H9 (cell line): Measurements from ENCODE around the gene METRN. TPM values are rescaled to one million over a fixed set of nuclear protein-coding genes. Genes with fewer than 3 reads are reported as not detected.

Experiments used
- DNase-seq: peaks from one replicate; pipeline ENCODE4 v3.0.0-alpha.2; 2017
- H2AFZ ChIP-seq: one replicate; pipeline ENCODE4 v1.6.1; 2013; ENCODE audit warnings: mild to moderate bottlenecking, low read length, control low read depth, moderate library complexity
- H2AK5ac ChIP-seq: 2 replicates; pipeline ENCODE4 v1.6.1; 2013; ENCODE audit warnings: low read length, control low read depth, mixed read lengths; ENCODE audit not compliant: insufficient read length
- H2BK120ac ChIP-seq: one replicate; pipeline ENCODE4 v1.6.1; 2013; ENCODE audit warnings: low read depth, mild to moderate bottlenecking, low read length, control low read depth, inconsistent platforms; ENCODE audit not compliant: poor library complexity, severe bottlenecking
- H2BK12ac ChIP-seq: 2 replicates; pipeline ENCODE4 v1.6.1; 2013; ENCODE audit warnings: low read length, control low read depth, mixed read lengths, low read depth; ENCODE audit not compliant: insufficient read length
- H2BK15ac ChIP-seq: 2 replicates; pipeline ENCODE4 v1.6.1; 2013; ENCODE audit warnings: low read depth, low read length, control low read depth
- H2BK20ac ChIP-seq: one replicate; pipeline ENCODE4 v1.6.1; 2013; ENCODE audit warnings: low read depth, mild to moderate bottlenecking, low read length, control low read depth, inconsistent platforms; ENCODE audit not compliant: poor library complexity, severe bottlenecking
- H2BK5ac ChIP-seq: 2 replicates; pipeline ENCODE4 v1.6.1; 2013; ENCODE audit warnings: low read length, control low read depth, mixed read lengths; ENCODE audit not compliant: insufficient read length
- H3K14ac ChIP-seq: 2 replicates; pipeline ENCODE4 v1.6.1; 2013; ENCODE audit warnings: low read length, control low read depth; ENCODE audit not compliant: insufficient read depth
- H3K18ac ChIP-seq: 2 replicates; pipeline ENCODE4 v1.6.1; 2013; ENCODE audit warnings: low read depth, mild to moderate bottlenecking, mixed read lengths, low read length, control low read depth; ENCODE audit not compliant: insufficient read length
- H3K23ac ChIP-seq: 2 replicates; pipeline ENCODE4 v1.6.1; 2013; ENCODE audit warnings: low read length, control low read depth, mixed read lengths, low read depth; ENCODE audit not compliant: insufficient read length
- H3K23me2 ChIP-seq: 2 replicates; pipeline ENCODE4 v1.6.1; 2013; ENCODE audit warnings: low read depth, mild to moderate bottlenecking, mixed read lengths, low read length, control low read depth; ENCODE audit not compliant: insufficient read length, poor library complexity, severe bottlenecking
- H3K27ac ChIP-seq: 2 replicates; pipeline ENCODE4 v1.5.1; 2013; ENCODE audit warnings: low read length, control low read depth, mixed read lengths, low read depth; ENCODE audit not compliant: insufficient read length
- H3K27me3 ChIP-seq: 2 replicates; pipeline ENCODE4 v1.6.1; 2013; ENCODE audit warnings: low read length, control low read depth, inconsistent platforms; ENCODE audit not compliant: insufficient read depth
- H3K4ac ChIP-seq: 2 replicates; pipeline ENCODE4 v1.6.1; 2013; ENCODE audit warnings: low read depth, mild to moderate bottlenecking, control low read depth, inconsistent platforms, low read length, moderate library complexity
- H3K4me1 ChIP-seq: 2 replicates; pipeline ENCODE4 v1.6.1; 2013; ENCODE audit warnings: low read length, control low read depth, inconsistent platforms; ENCODE audit not compliant: insufficient read depth
- H3K4me2 ChIP-seq: 2 replicates; pipeline ENCODE4 v1.6.1; 2013; ENCODE audit warnings: low read length, control low read depth, mixed read lengths; ENCODE audit not compliant: insufficient read length, insufficient read depth
- H3K56ac ChIP-seq: 2 replicates; pipeline ENCODE4 v1.6.1; 2013; ENCODE audit warnings: low read depth, mild to moderate bottlenecking, mixed read lengths, low read length, control low read depth; ENCODE audit not compliant: insufficient read length
- H3K79me1 ChIP-seq: 2 replicates; pipeline ENCODE4 v1.6.1; 2013; ENCODE audit warnings: low read depth, mild to moderate bottlenecking, moderate library complexity, low read length, control low read depth, inconsistent platforms; ENCODE audit not compliant: insufficient read depth, poor library complexity, severe bottlenecking
- H3K79me2 ChIP-seq: 2 replicates; pipeline ENCODE4 v1.6.1; 2013; ENCODE audit warnings: low read length, control low read depth, inconsistent platforms; ENCODE audit not compliant: insufficient read depth
- H3K9ac ChIP-seq: 2 replicates; pipeline ENCODE4 v1.6.1; 2013; ENCODE audit warnings: low read length, control low read depth, mixed read lengths; ENCODE audit not compliant: insufficient read length; ENCODE audit errors: extremely low read depth
- H3K9me3 ChIP-seq: one replicate; pipeline ENCODE4 v1.6.1; 2013; ENCODE audit warnings: low read depth, low read length, inconsistent platforms; ENCODE audit not compliant: control insufficient read depth
- H3T11ph ChIP-seq: one replicate; pipeline ENCODE4 v1.6.1; 2013; ENCODE audit warnings: mild to moderate bottlenecking, low read length, control low read depth, inconsistent platforms
- H4K20me1 ChIP-seq: one replicate; pipeline ENCODE4 v1.6.1; 2013; ENCODE audit not compliant: control insufficient read depth, insufficient read length, insufficient read depth
- H4K5ac ChIP-seq: 2 replicates; pipeline ENCODE4 v1.6.1; 2013; ENCODE audit warnings: low read depth, mild to moderate bottlenecking, mixed read lengths, low read length, control low read depth; ENCODE audit not compliant: insufficient read length
- H4K8ac ChIP-seq: replicated peaks from 2 replicates; pipeline ENCODE4 v1.6.1; 2013; ENCODE audit warnings: low read length, control low read depth, mixed read lengths, low read depth; ENCODE audit not compliant: insufficient read length
- H4K91ac ChIP-seq: 2 replicates; pipeline ENCODE4 v1.6.1; 2013; ENCODE audit warnings: low read depth, mild to moderate bottlenecking, moderate library complexity, mixed read lengths, low read length, control low read depth; ENCODE audit not compliant: insufficient read length
- H3K27ac Mint-ChIP-seq, 3 experiments: 2 replicates in 2 of 3; 3 replicates in 1 of 3; pipeline ENCODE4 v1.8.0; 2020 to 2021; ENCODE audit warnings: mixed read lengths in 3 of 3, mild to moderate bottlenecking in 1 of 3, moderate library complexity in 1 of 3
- H3K27me3 Mint-ChIP-seq: 2 replicates; pipeline ENCODE4 v1.8.0; 2021; ENCODE audit warnings: low read depth, mild to moderate bottlenecking, moderate library complexity, mixed read lengths
- H3K36me3 Mint-ChIP-seq, 3 experiments: 2 replicates in 2 of 3; 3 replicates in 1 of 3; pipeline ENCODE4 v1.8.0; 2020 to 2021; ENCODE audit warnings: low read depth in 3 of 3, mixed read lengths in 3 of 3; ENCODE audit not compliant: insufficient read depth in 1 of 3
- H3K4me1 Mint-ChIP-seq, 2 experiments: 2 replicates each; pipeline ENCODE4 v1.8.0; 2020; ENCODE audit warnings: mixed read lengths in 2 of 2
- H3K4me3 Mint-ChIP-seq, 2 experiments: 2 replicates in 1 of 2; 3 replicates in 1 of 2; pipeline ENCODE4 v1.8.0; 2020 to 2021; ENCODE audit warnings: mild to moderate bottlenecking in 2 of 2, mixed read lengths in 2 of 2, moderate library complexity in 1 of 2
- H3K9me3 Mint-ChIP-seq, 2 experiments: 2 replicates in 1 of 2; 3 replicates in 1 of 2; pipeline ENCODE4 v1.8.0; 2020; ENCODE audit warnings: mild to moderate bottlenecking in 2 of 2, mixed read lengths in 2 of 2, moderate library complexity in 1 of 2
- WGBS: extraction: QIAGEN DNeasy Blood & Tissue Kit; methylation state at CpG from one replicate; pipeline ENCODE4 v1.1.7; 2013; ENCODE audit warnings: missing lambda C conversion rate, low lambda C conversion rate, mixed read lengths; ENCODE audit not compliant: insufficient read length; ENCODE audit errors: extremely low coverage; 5-methylcytosine and 5-hydroxymethylcytosine counted together
- total RNA-seq: library from RNA; stranded (reverse); gene quantifications from 2 replicates; pipeline ENCODE4 v1.2.1, GENCODE V29; 2021
- TF ChIP-seq, protein P1 (sequence below): fragments of 200-600 bp; sonication (generic); conservative IDR thresholded peaks from 3 replicates; pipeline ENCODE4 v1.8.0; 2021; ENCODE audit warnings: antibody characterized with exemption, mild to moderate bottlenecking

METRN gene
- total RNA-seq, 1 experiment from 2014 or later, result 26.2 TPM

DNA sequence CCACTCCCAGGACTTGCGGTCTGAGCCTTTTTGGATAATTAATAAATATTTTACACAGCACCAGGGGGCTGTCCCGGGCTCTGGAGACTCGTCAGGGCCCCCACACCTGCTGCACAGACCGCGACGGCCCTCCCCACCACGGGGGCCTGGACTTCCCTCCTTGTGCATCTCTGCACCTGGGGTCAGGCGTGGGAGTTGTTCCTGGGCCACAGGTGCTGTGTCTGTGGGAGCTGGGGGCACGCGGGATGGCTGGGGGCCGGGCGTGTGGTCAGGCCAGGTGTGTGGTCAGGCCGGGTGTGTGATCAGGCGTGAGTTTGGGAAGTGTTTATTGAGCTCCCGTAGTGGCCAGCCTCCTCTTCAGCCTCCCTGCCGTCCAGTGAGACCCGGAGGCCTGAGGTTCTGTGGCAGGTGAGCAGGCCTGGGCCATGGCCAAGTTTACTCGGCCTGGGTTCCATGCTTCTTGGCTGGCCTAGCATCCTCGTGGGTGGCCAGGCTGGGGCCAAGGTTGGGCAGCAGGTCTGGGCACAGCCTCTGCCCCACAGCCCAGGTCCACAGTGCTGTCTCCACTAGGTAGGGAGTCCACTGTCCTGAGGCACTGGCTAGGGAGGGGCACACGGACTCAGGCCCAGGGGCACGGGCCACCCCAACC lies 36.6 kb upstream of the METRN start:
- Histone ChIP-seq H3K27me3 (no peaks in the 10 kb centered on the region), H3K27ac (no peak overlapping the region), H2AK5ac (no peak overlapping the region), H2BK20ac (no peak overlapping the region), H3K79me1 (no peaks in the 10 kb centered on the region), H2AFZ (no peak overlapping the region), H3K4me2 (no peak overlapping the region), H4K5ac (no peak overlapping the region), H3T11ph (no peak overlapping the region), H3K23ac (no peak overlapping the region), H4K91ac (no peak overlapping the region), H3K79me2 (peaks cover 2% of the 10 kb centered on the region; the same call in 1 of the 2 replicates), H4K20me1 (no peaks in the 10 kb centered on the region), H2BK15ac (no peak overlapping the region), H2BK12ac (no peak overlapping the region), H3K23me2 (peaks cover 15% of the 10 kb centered on the region), H3K18ac (no peak overlapping the region), H4K8ac (no peak overlapping the region), H3K9ac (no peak overlapping the region), H2BK5ac (no peak overlapping the region), H3K4me1 (no peaks in the 10 kb centered on the region), H3K14ac (no peak overlapping the region; the same call in 1 of the 2 replicates), H3K4ac (no peak overlapping the region), H3K56ac (no peak overlapping the region), H3K9me3 (no peaks in the 10 kb centered on the region), H2BK120ac (no peak overlapping the region)
- Mint-ChIP-seq H3K27me3 (peaks cover 3% of the 10 kb centered on the region; the same call in 1 of the 2 replicates), H3K4me3 (no peak overlapping the region), H3K9me3 (no peaks in the 10 kb centered on the region), H3K36me3 (peaks cover 14 to 27% (median 21%) of the 10 kb centered on the region in 3 experiments; a peak in 6 of 7 replicates), H3K4me1 (peaks cover 23 to 41% of the 10 kb centered on the region in 2 experiments), H3K27ac (no peak overlapping the region)
- no CpG with 5 or more reads among the region's 21 CpGs for WGBS
- TF ChIP-seq, protein P1, sequence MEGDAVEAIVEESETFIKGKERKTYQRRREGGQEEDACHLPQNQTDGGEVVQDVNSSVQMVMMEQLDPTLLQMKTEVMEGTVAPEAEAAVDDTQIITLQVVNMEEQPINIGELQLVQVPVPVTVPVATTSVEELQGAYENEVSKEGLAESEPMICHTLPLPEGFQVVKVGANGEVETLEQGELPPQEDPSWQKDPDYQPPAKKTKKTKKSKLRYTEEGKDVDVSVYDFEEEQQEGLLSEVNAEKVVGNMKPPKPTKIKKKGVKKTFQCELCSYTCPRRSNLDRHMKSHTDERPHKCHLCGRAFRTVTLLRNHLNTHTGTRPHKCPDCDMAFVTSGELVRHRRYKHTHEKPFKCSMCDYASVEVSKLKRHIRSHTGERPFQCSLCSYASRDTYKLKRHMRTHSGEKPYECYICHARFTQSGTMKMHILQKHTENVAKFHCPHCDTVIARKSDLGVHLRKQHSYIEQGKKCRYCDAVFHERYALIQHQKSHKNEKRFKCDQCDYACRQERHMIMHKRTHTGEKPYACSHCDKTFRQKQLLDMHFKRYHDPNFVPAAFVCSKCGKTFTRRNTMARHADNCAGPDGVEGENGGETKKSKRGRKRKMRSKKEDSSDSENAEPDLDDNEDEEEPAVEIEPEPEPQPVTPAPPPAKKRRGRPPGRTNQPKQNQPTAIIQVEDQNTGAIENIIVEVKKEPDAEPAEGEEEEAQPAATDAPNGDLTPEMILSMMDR, result no peak
- no peak for DNase-seq
